ENCODE data around the gene OSM.

The OSM gene

GRCh38 chr22:30272781-30273601 is 6.3 kb upstream of the OSM start:
- Histone ChIP-seq H2AFZ (ENCODE audit: low read length) (no peak overlapping the region), H3K9ac (ENCODE audit: low read length) (no peak overlapping the region), H3K4me2 (ENCODE audit: low read length) (no peak overlapping the region), H3K4me3 (ENCODE audit: low read depth, low read length, poor library complexity, severe bottlenecking) (no peak overlapping the region), H4K20me1 (ENCODE audit: insufficient read depth, low read length) (no peaks in the 10 kb centered on the region), H3K9me3 (ENCODE audit: low read length) (no peaks in the 10 kb centered on the region), H3K9me2 (ENCODE audit: low read depth, low read length) (no peaks in the 10 kb centered on the region), H3K4me1 (ENCODE audit: insufficient read depth, low read length, severe bottlenecking) (no peaks in the 10 kb centered on the region), H3K36me3 (ENCODE audit: insufficient read depth, low read length) (no peaks in the 10 kb centered on the region), H3K27me3 (ENCODE audit: insufficient read depth, low read length) (peaks cover 6% of the 10 kb centered on the region; the same call in 1 of the 2 replicates), H3K79me2 (ENCODE audit: insufficient read depth, low read length) (no peaks in the 10 kb centered on the region), H3F3A (ENCODE audit: insufficient read depth, low read length) (no peaks in the 10 kb centered on the region), H3K27ac (ENCODE audit: low read depth, low read length, poor library complexity, severe bottlenecking) (no peak overlapping the region)
- TF ChIP-seq, protein P1, sequence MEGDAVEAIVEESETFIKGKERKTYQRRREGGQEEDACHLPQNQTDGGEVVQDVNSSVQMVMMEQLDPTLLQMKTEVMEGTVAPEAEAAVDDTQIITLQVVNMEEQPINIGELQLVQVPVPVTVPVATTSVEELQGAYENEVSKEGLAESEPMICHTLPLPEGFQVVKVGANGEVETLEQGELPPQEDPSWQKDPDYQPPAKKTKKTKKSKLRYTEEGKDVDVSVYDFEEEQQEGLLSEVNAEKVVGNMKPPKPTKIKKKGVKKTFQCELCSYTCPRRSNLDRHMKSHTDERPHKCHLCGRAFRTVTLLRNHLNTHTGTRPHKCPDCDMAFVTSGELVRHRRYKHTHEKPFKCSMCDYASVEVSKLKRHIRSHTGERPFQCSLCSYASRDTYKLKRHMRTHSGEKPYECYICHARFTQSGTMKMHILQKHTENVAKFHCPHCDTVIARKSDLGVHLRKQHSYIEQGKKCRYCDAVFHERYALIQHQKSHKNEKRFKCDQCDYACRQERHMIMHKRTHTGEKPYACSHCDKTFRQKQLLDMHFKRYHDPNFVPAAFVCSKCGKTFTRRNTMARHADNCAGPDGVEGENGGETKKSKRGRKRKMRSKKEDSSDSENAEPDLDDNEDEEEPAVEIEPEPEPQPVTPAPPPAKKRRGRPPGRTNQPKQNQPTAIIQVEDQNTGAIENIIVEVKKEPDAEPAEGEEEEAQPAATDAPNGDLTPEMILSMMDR (IDR thresholded peaks at IDR 0.05; ENCODE audit: low read length): no peak
- no peak for TF ChIP-seq EZH2 (IDR thresholded peaks at IDR 0.05; ENCODE audit: borderline replicate concordance, low read length)

GRCh38 chr22:30270832-30271231 is 4.2 kb upstream of the OSM start:
- H3K27ac ChIP-seq (ENCODE audit: low read depth, low read length, poor library complexity, severe bottlenecking): no peak overlapping the region
- H3K4me3 ChIP-seq (ENCODE audit: low read depth, low read length, poor library complexity, severe bottlenecking): no peak overlapping the region
- H3F3A ChIP-seq (ENCODE audit: insufficient read depth, low read length): no peaks in the 10 kb centered on the region
- H3K4me1 ChIP-seq (ENCODE audit: insufficient read depth, low read length, severe bottlenecking): peaks cover 16% of the 10 kb centered on the region
- H3K36me3 ChIP-seq (ENCODE audit: insufficient read depth, low read length): no peaks in the 10 kb centered on the region
- no peak for TF ChIP-seq EZH2 (IDR thresholded peaks at IDR 0.05; ENCODE audit: borderline replicate concordance, low read length)
- TF ChIP-seq, protein P1 (IDR thresholded peaks at IDR 0.05; ENCODE audit: low read length): no peak
- H3K9me2 ChIP-seq (ENCODE audit: low read depth, low read length): no peaks in the 10 kb centered on the region
- H3K4me2 ChIP-seq (ENCODE audit: low read length): no peak overlapping the region
- no peak overlapping the region for H2AFZ ChIP-seq (ENCODE audit: low read length)
- no peaks in the 10 kb centered on the region for H3K9me3 ChIP-seq (ENCODE audit: low read length)
- no peaks in the 10 kb centered on the region for H3K79me2 ChIP-seq (ENCODE audit: insufficient read depth, low read length)
- peaks cover 6% of the 10 kb centered on the region; the same call in 1 of the 2 replicates for H3K27me3 ChIP-seq (ENCODE audit: insufficient read depth, low read length)
- no peaks in the 10 kb centered on the region for H4K20me1 ChIP-seq (ENCODE audit: insufficient read depth, low read length)
- H3K9ac ChIP-seq (ENCODE audit: low read length): no peak overlapping the region

DNA sequence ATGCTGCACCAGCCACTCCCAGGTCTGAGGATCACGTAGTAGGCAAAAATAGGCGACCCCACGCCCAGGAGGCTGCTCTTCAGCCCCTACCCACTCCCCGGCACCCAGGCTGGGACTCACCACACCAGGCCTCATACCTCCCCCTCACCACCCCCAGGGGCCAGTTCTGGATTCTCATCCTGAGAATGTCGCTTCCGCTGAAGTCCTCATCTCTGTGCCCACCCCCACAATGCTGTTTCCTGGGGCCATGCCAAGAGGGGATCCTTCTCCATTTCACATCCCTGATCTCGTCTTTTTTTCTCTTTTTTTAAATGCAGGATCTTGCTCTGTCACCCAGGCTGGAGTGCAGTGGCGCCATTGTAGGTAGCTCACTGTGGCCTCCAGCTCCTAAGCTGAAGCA is 1.7 kb upstream of the OSM start:
- Histone ChIP-seq H3K9ac (ENCODE audit: low read length) (no peak overlapping the region), H3K9me3 (ENCODE audit: low read length) (no peaks in the 10 kb centered on the region), H3K4me1 (ENCODE audit: insufficient read depth, low read length, severe bottlenecking) (peaks cover 17% of the 10 kb centered on the region), H3K27ac (ENCODE audit: low read depth, low read length, poor library complexity, severe bottlenecking) (no peak overlapping the region), H3K9me2 (ENCODE audit: low read depth, low read length) (no peaks in the 10 kb centered on the region), H3K27me3 (ENCODE audit: insufficient read depth, low read length) (no peaks in the 10 kb centered on the region), H2AFZ (ENCODE audit: low read length) (no peak overlapping the region), H3F3A (ENCODE audit: insufficient read depth, low read length) (no peaks in the 10 kb centered on the region), H3K36me3 (ENCODE audit: insufficient read depth, low read length) (no peaks in the 10 kb centered on the region), H3K4me2 (ENCODE audit: low read length) (no peak overlapping the region), H3K4me3 (ENCODE audit: low read depth, low read length, poor library complexity, severe bottlenecking) (no peak overlapping the region), H4K20me1 (ENCODE audit: insufficient read depth, low read length) (no peaks in the 10 kb centered on the region), H3K79me2 (ENCODE audit: insufficient read depth, low read length) (no peaks in the 10 kb centered on the region)
- TF ChIP-seq EZH2 (IDR thresholded peaks at IDR 0.05; ENCODE audit: borderline replicate concordance, low read length): no peak
- TF ChIP-seq, protein P1 (IDR thresholded peaks at IDR 0.05; ENCODE audit: low read length): no peak
